NB4 (cell line): ENCODE measurements around the gene TPD52L1.
A peak's percentile ranks its signal among the peaks of the same experiment; 100 is the strongest.

Experiments used
- DNase-seq: peaks from one replicate; pipeline ENCODE4 v3.0.0; 2010; ENCODE audit warnings: low read depth
- H3K4me3 ChIP-seq: one replicate; pipeline ENCODE4 v1.5.1; 2011; ENCODE audit warnings: mild to moderate bottlenecking, low read depth, low read length, moderate library complexity
- MAX ChIP-seq: IDR thresholded peaks from 2 replicates; pipeline ENCODE4 v1.6.1; 2011; ENCODE audit warnings: low read depth, low read length
- MYC ChIP-seq: IDR thresholded peaks from 2 replicates; pipeline ENCODE4 v1.6.1; 2011; ENCODE audit warnings: low read depth, low read length
- POLR2A ChIP-seq: IDR thresholded peaks from 2 replicates; pipeline ENCODE4 v1.6.1; 2011; ENCODE audit warnings: mild to moderate bottlenecking; ENCODE audit not compliant: insufficient read length; ENCODE audit errors: extremely low read depth
- TF ChIP-seq, protein P1 (sequence below): IDR thresholded peaks from one replicate; pipeline ENCODE4 v1.5.1; 2012; ENCODE audit warnings: low read depth, low read length

TPD52L1 gene

DNA sequence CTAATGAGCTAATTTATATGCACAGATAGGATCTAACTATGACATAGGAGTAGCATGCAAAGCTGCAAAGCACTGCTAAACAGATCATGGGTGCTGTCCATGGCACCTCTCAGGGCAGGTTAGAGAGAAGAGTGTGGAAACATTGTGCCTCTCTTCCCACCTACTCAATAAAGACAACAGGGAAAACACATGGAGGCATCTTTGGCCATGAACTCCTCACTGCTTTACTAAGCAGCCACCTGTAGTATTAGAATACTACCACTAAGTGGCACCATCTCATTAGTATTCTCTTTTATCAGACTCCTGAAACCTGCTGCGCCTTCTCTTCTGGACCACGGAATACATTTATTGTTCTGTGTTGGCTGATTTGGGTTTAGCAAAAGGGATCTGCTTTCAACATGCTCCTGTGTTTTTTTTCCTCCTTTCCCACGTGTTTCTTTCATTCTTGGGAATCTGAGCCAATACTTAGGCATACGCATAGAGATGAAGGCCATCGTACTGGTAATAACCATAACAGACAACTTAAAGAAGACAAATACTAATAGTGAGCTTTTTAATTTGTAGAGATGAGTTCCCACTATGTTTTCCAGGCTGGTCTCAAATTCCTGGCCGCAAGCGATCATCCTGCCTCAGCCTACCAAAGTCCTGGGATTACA, 157.5 kb downstream of the TPD52L1 start:
- peak; percentile 62 for DNase-seq
- no peak for TF ChIP-seq POLR2A
- peak; percentile 56 for TF ChIP-seq MAX
- TF ChIP-seq, protein P1, sequence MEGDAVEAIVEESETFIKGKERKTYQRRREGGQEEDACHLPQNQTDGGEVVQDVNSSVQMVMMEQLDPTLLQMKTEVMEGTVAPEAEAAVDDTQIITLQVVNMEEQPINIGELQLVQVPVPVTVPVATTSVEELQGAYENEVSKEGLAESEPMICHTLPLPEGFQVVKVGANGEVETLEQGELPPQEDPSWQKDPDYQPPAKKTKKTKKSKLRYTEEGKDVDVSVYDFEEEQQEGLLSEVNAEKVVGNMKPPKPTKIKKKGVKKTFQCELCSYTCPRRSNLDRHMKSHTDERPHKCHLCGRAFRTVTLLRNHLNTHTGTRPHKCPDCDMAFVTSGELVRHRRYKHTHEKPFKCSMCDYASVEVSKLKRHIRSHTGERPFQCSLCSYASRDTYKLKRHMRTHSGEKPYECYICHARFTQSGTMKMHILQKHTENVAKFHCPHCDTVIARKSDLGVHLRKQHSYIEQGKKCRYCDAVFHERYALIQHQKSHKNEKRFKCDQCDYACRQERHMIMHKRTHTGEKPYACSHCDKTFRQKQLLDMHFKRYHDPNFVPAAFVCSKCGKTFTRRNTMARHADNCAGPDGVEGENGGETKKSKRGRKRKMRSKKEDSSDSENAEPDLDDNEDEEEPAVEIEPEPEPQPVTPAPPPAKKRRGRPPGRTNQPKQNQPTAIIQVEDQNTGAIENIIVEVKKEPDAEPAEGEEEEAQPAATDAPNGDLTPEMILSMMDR: peak; percentile 58
- peak; percentile 55 for TF ChIP-seq MYC
- H3K4me3 ChIP-seq: no peak overlapping the region

GRCh38 chr6:125312478-125312877, 158.9 kb downstream of the TPD52L1 start:
- DNase-seq: no peak
- no peak overlapping the region for H3K4me3 ChIP-seq
- TF ChIP-seq MAX (no peak), MYC (no peak), POLR2A (no peak)
- TF ChIP-seq, protein P1: no peak

DNA sequence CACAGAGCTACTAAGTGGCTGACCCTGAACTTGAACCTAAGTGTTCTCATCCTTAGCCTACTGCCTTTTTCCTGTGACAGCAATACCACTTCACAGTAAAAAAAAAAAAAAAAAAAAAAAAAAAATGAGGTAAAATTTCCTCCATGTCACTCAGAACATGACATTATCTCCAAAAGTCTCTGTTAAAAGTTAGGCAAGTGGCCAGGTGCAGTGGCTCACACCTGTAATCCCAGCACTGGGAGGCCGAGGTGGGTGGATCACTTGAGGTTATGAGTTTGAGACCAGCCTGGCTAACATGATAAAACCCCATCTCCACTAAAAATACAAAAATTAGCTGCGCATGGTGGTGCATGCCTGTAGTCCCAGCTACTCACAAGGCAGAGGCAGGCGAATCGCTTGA, 159.4 kb downstream of the TPD52L1 start:
- H3K4me3 ChIP-seq: no peak overlapping the region
- no peak for TF ChIP-seq POLR2A
- no peak for TF ChIP-seq MAX
- TF ChIP-seq MYC: no peak
- TF ChIP-seq, protein P1: no peak
- no peak for DNase-seq
